Measurements from ENCODE around the gene MCF2L2.

MCF2L2 gene

GRCh38 chr3:183252973-183253527 is 175.4 kb downstream of the MCF2L2 start, which contains the start of gene B3GNT5:
B3GNT5 (plus strand) TSS chr3:183253253; CDS start chr3:183269799, 16,546 bp downstream.
- H3K4me3 ChIP-seq (ENCODE audit: low read depth, low read length) = peak within 1 kb of the TSS; percentile 34
- no peak for DNase-seq (ENCODE audit: low read depth)
- no peak for TF ChIP-seq CTCF (IDR thresholded peaks at IDR 0.05; ENCODE audit: low read depth, low read length, missing control alignments)

GRCh38 chr3:183252118-183252782 is 176.2 kb downstream of the MCF2L2 start:
- TF ChIP-seq CTCF (IDR thresholded peaks at IDR 0.05; ENCODE audit: low read depth, low read length, missing control alignments) = no peak
- DNase-seq (ENCODE audit: low read depth) = no peak
- no peak overlapping the region for H3K4me3 ChIP-seq (ENCODE audit: low read depth, low read length)

GRCh38 chr3:183249006-183249718 is 179.3 kb downstream of the MCF2L2 start:
- TF ChIP-seq CTCF (IDR thresholded peaks at IDR 0.05; ENCODE audit: low read depth, low read length, missing control alignments) = no peak
- no peak overlapping the region for H3K4me3 ChIP-seq (ENCODE audit: low read depth, low read length)
- no peak for DNase-seq (ENCODE audit: low read depth)

- DNase-seq (ENCODE audit: low read depth) = no peak
Observed at GRCh38 chr3:183247011-183247589, 181.3 kb downstream of the MCF2L2 start.

GRCh38 chr3:183244981-183245476 is 183.4 kb downstream of the MCF2L2 start:
- H3K4me3 ChIP-seq (ENCODE audit: low read depth, low read length) = no peak overlapping the region
- no peak for TF ChIP-seq CTCF (IDR thresholded peaks at IDR 0.05; ENCODE audit: low read depth, low read length, missing control alignments)
- no peak for DNase-seq (ENCODE audit: low read depth)

More at GRCh38 chr3:183247011-183247589, 181.3 kb downstream of the MCF2L2 start:
- no peak overlapping the region for H3K4me3 ChIP-seq (ENCODE audit: low read depth, low read length)
- no peak for TF ChIP-seq CTCF (IDR thresholded peaks at IDR 0.05; ENCODE audit: low read depth, low read length, missing control alignments)

GRCh38 chr3:183244219-183244618 is 184.2 kb downstream of the MCF2L2 start:
- no peak overlapping the region for H3K4me3 ChIP-seq (ENCODE audit: low read depth, low read length)
- TF ChIP-seq CTCF (IDR thresholded peaks at IDR 0.05; ENCODE audit: low read depth, low read length, missing control alignments) = no peak
- DNase-seq (ENCODE audit: low read depth) = no peak
